ENCODE measurements around the gene CFAP74. TPM values are rescaled to one million over a fixed set of nuclear protein-coding genes. Genes with fewer than 3 reads are reported as not detected.

Gene CFAP74
- total RNA-seq, 1 donor from 2014 or later: 6.6 TPM

DNA sequence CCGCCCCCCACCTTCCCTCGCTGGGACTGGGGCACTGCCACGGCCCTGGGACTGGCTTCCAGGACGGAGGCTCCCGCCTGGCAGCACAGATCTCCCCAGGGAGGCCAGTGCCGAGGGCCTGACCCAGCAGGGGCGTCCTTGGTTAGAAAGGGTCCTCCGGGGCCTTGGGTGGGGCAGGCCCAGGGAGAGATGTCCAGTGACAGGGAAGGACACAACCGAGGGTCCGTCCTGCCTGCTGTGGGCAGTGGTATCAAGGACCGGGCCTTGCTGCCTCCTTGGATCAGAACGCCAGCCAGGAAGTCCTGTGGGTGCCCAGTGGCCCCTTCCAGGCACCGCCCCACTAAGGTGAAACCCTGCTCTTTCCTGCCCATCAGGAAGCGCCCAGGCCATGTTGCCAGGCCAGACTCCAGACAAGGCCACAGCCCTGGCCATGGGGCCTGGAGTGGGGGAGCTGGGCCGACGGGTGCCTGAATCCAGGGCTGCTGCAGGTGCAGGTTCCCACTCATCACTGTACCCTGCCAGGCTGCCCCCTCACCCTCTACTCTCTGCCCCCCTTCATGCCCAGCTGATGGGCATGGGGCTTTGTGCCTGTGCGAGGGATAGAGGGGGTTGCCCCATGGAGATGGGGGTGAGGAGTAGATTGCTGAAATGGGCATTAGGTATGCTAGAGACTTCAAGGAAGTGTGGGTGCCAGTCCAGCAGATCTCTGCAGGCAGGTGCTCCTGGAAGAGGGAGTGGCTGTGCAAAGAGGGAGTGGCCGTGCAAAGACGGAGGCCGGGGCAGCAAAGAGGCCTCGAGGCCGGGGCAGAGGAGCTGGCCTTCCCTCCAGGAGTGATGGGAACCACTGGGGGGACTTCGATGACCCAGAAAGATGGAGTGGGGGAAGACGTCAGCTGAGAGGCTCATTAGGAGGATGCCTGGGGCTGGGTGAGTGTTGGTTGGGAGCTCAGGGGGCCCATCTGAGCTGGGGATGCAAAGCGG is 44.5 kb upstream of the CFAP74 start:
- H3K27me3 ChIP-seq (ENCODE audit: low read depth): peaks cover 50% of the 10 kb centered on the region
- intact Hi-C loops (cut with DNase I): loop anchor here (10.0 kb wide), 1 partner anchor 103 kb away; no protein-coding TSS in a partner anchor
- no peak overlapping the region for H3K4me3 ChIP-seq
- DNase-seq (no peak), ATAC-seq (no peak)
- no peak overlapping the region for H3K27ac ChIP-seq
- H3K9me3 ChIP-seq: no peaks in the 10 kb centered on the region
- H3K4me1 ChIP-seq: peaks cover 43% of the 10 kb centered on the region
- no peak for TF ChIP-seq CTCF (IDR thresholded peaks at IDR 0.05)
- H3K36me3 ChIP-seq: no peaks in the 10 kb centered on the region

GRCh38 chr1:2046953-2047748 is 43.6 kb upstream of the CFAP74 start:
- peaks cover 43% of the 10 kb centered on the region for H3K4me1 ChIP-seq

GRCh38 chr1:2046174-2046917 is 42.8 kb upstream of the CFAP74 start:
- DNase-seq: peak; percentile 86
- TF ChIP-seq CTCF (IDR thresholded peaks at IDR 0.05): peak; percentile 76
- H3K27ac ChIP-seq: no peak overlapping the region
- H3K36me3 ChIP-seq: no peaks in the 10 kb centered on the region
- peak; percentile 36 to 52 for ATAC-seq
- intact Hi-C loops (cut with DNase I): loop anchor here (10.0 kb wide), 1 partner anchor 102 kb away; no protein-coding TSS in a partner anchor
- peaks cover 43% of the 10 kb centered on the region for H3K27me3 ChIP-seq (ENCODE audit: low read depth)
- peaks cover 43% of the 10 kb centered on the region for H3K4me1 ChIP-seq
- H3K4me3 ChIP-seq: no peak overlapping the region
- H3K9me3 ChIP-seq: no peaks in the 10 kb centered on the region

More at GRCh38 chr1:2046953-2047748, 43.6 kb upstream of the CFAP74 start:
- DNase-seq (no peak), ATAC-seq (no peak)
- Histone ChIP-seq H3K4me3 (no peak overlapping the region), H3K36me3 (no peaks in the 10 kb centered on the region), H3K27ac (no peak overlapping the region), H3K9me3 (no peaks in the 10 kb centered on the region), H3K27me3 (ENCODE audit: low read depth) (peaks cover 50% of the 10 kb centered on the region)
- intact Hi-C loops (cut with DNase I): loop anchor here (10.0 kb wide), 1 partner anchor 102 kb away; no protein-coding TSS in a partner anchor
- no peak for TF ChIP-seq CTCF (IDR thresholded peaks at IDR 0.05)

DNA sequence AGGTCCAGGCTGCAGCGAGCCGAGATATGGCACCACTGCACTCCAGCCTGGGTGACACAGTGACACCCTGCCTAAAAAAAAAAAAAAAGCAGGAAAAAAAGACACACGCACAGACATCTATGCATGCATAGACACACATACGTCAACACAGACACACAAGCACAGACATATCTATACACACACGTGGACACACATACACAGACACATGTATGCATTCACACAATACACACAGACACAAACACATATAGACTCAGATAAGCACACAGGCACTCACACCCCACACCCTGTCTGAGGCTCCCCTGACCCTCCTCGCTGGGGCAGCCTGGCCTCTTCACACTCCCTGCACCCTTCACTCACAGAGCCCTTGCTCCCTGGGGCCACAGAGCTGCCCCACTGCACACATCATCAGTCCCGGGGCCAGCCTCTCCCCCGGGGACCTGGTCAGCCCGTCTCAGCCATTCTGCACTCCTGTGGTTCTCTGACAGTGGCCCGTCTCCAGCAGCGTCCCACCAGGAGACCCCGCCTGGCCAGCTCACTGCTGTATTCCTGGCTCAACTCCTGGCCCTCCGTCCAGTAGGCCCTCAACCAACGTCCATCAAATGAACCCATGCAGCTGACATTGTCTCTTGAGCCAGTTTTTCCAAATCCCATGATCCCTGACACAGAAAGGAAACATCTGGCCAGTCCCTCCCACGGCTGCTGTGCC is 42.0 kb upstream of the CFAP74 start:
- Histone ChIP-seq H3K9me3 (no peaks in the 10 kb centered on the region), H3K4me1 (peaks cover 43% of the 10 kb centered on the region), H3K36me3 (no peaks in the 10 kb centered on the region), H3K27ac (no peak overlapping the region), H3K27me3 (ENCODE audit: low read depth) (peaks cover 38% of the 10 kb centered on the region), H3K4me3 (no peak overlapping the region)
- no peak for ATAC-seq
- no peak for DNase-seq
- TF ChIP-seq CTCF (IDR thresholded peaks at IDR 0.05): no peak
- intact Hi-C loops (cut with DNase I): loop anchor here (10.0 kb wide), 1 partner anchor 101 kb away; no protein-coding TSS in a partner anchor
